Mesenchymal stem cell (in vitro differentiated cells and primary cell): Measurements from ENCODE around the gene BCKDHA.
"Not testable (repeated sequence)": the region's sequence is repeated elsewhere in the genome, so short reads cannot be mapped to it uniquely, and the experiment has no call there.

ENCODE experiments used
- DNase-seq: peaks from one replicate; pipeline ENCODE4 v3.0.0-alpha.2; 2013
- H2AFZ ChIP-seq: one replicate; pipeline ENCODE4 v1.6.1; 2013; ENCODE audit warnings: low read depth, mild to moderate bottlenecking, control low read depth, inconsistent platforms, low read length, moderate library complexity
- H2AK5ac ChIP-seq: 2 replicates; pipeline ENCODE4 v1.6.1; 2013; ENCODE audit warnings: low read length, moderate library complexity, mild to moderate bottlenecking, inconsistent platforms; ENCODE audit not compliant: severe bottlenecking
- H2BK120ac ChIP-seq: one replicate; pipeline ENCODE4 v1.6.1; 2013; ENCODE audit warnings: low read depth, mild to moderate bottlenecking, inconsistent platforms, low read length, moderate library complexity
- H2BK12ac ChIP-seq, 2 experiments: one replicate each; pipeline ENCODE4 v1.6.1; 2013; ENCODE audit warnings: inconsistent platforms in 2 of 2, low read length in 2 of 2, mild to moderate bottlenecking in 2 of 2, moderate library complexity in 2 of 2, control low read depth in 1 of 2
- H2BK15ac ChIP-seq: one replicate; pipeline ENCODE4 v1.6.1; 2013; ENCODE audit warnings: mild to moderate bottlenecking, low read depth, inconsistent platforms; ENCODE audit not compliant: poor library complexity, severe bottlenecking
- H2BK5ac ChIP-seq: 2 replicates; pipeline ENCODE4 v1.6.1; 2013; ENCODE audit warnings: low read depth, mild to moderate bottlenecking, low read length, control low read depth, inconsistent platforms; ENCODE audit not compliant: poor library complexity, severe bottlenecking
- H3K14ac ChIP-seq, 2 experiments: one replicate each; pipeline ENCODE4 v1.6.1; 2013; ENCODE audit warnings: inconsistent platforms in 2 of 2, low read length in 2 of 2, control low read depth in 1 of 2, mild to moderate bottlenecking in 1 of 2, moderate library complexity in 1 of 2
- H3K18ac ChIP-seq, 2 experiments: one replicate each; pipeline ENCODE4 v1.6.1; 2013; ENCODE audit warnings: inconsistent platforms in 2 of 2, low read length in 2 of 2, control low read depth in 1 of 2, low read depth in 1 of 2, mild to moderate bottlenecking in 1 of 2
- H3K23ac ChIP-seq, 2 experiments: one replicate each; pipeline ENCODE4 v1.6.1; 2013; ENCODE audit warnings: inconsistent platforms in 2 of 2, low read length in 2 of 2, mild to moderate bottlenecking in 2 of 2, moderate library complexity in 2 of 2, control low read depth in 1 of 2
- H3K27ac ChIP-seq: 2 replicates; pipeline ENCODE4 v1.5.1; 2013; ENCODE audit warnings: mild to moderate bottlenecking, moderate library complexity, low read length, control low read depth, inconsistent platforms; ENCODE audit not compliant: poor library complexity, severe bottlenecking
- H3K27me3 ChIP-seq, 2 experiments: 2 replicates each; pipeline versions ENCODE4 v1.6.1 to v1.7.0; 2013; ENCODE audit warnings: low read length in 2 of 2, mild to moderate bottlenecking in 2 of 2, moderate library complexity in 2 of 2, control low read depth in 1 of 2, inconsistent platforms in 1 of 2; ENCODE audit not compliant: control insufficient read depth in 1 of 2, insufficient read depth in 1 of 2
- H3K36me3 ChIP-seq, 2 experiments: 2 replicates each; pipeline versions ENCODE4 v1.6.1 to v1.7.0; 2013; ENCODE audit warnings: low read length in 2 of 2, control low read depth in 1 of 2, inconsistent platforms in 1 of 2, low read depth in 1 of 2, mild to moderate bottlenecking in 1 of 2; ENCODE audit not compliant: insufficient read depth in 2 of 2, control insufficient read depth in 1 of 2
- H3K4ac ChIP-seq, 2 experiments: one replicate each; pipeline ENCODE4 v1.6.1; 2013; ENCODE audit warnings: inconsistent platforms in 2 of 2, low read length in 2 of 2, mild to moderate bottlenecking in 2 of 2, moderate library complexity in 2 of 2, control low read depth in 1 of 2, low read depth in 1 of 2
- H3K4me1 ChIP-seq: 2 replicates; pipeline ENCODE4 v1.6.1; 2013; ENCODE audit warnings: low read depth, low read length, control low read depth; ENCODE audit not compliant: control insufficient read depth, insufficient read depth
- H3K4me2 ChIP-seq: 2 replicates; pipeline ENCODE4 v1.6.1; 2013; ENCODE audit warnings: low read length, mild to moderate bottlenecking, inconsistent platforms; ENCODE audit not compliant: poor library complexity, severe bottlenecking
- H3K4me3 ChIP-seq, 2 experiments: 2 replicates each; pipeline versions ENCODE4 v1.5.1 to v1.7.0; 2013; ENCODE audit warnings: low read length in 2 of 2, mild to moderate bottlenecking in 2 of 2, control low read depth in 1 of 2, low read depth in 1 of 2; ENCODE audit not compliant: insufficient read depth in 1 of 2
- H3K79me1 ChIP-seq: replicated peaks from 2 replicates; pipeline ENCODE4 v1.6.1; 2013; ENCODE audit warnings: mild to moderate bottlenecking, control low read depth, low read length, inconsistent platforms; ENCODE audit not compliant: poor library complexity, severe bottlenecking
- H3K9ac ChIP-seq: 2 replicates; pipeline ENCODE4 v1.7.0; 2013; ENCODE audit warnings: mild to moderate bottlenecking, low read length, moderate library complexity
- H3K9me3 ChIP-seq: 2 replicates; pipeline ENCODE4 v1.7.0; 2013; ENCODE audit warnings: mild to moderate bottlenecking, low read length; ENCODE audit not compliant: control insufficient read depth
- H4K8ac ChIP-seq: one replicate; pipeline ENCODE4 v1.6.1; 2013; ENCODE audit warnings: inconsistent platforms, mild to moderate bottlenecking, low read length, moderate library complexity
- H4K91ac ChIP-seq: one replicate; pipeline ENCODE4 v1.6.1; 2013; ENCODE audit warnings: mild to moderate bottlenecking, low read length, inconsistent platforms
- WGBS: methylation state at CpG from one replicate; pipeline ENCODE4 v1.1.7; 2013; ENCODE audit warnings: mixed read lengths; 5-methylcytosine and 5-hydroxymethylcytosine counted together

The BCKDHA gene

DNA sequence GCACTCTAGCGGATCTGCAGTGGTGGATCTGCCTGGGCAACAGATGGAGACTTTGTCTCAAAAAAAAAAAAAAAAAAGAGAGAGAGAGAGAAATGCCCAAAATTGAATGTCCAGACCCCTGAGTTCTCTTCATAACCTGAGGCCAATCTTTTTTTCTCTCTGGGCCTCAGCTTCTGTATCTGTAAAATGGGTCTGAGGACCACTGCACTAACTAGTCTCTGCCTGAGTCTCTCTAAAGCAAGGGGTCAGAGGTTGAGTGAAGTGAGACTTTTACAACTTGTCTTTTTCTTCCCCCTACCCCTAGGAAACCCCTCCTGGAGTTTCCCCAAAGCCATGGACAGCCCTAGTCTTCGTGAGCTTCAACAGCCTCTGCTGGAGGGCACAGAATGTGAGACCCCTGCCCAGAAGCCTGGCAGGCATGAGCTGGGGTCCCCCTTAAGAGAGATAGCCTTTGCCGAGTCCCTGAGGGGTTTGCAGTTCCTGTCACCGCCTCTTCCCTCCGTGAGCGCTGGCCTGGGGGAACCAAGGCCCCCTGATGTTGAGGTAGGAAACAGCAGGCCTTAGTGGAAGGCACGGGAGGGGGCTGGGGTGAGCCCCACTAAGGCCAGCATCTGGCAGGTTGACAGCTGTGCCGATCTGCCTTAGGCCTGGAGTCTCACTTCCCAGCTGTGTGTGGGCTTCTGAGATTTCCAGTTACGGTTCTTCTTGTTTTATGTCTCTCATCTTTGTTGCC lies 19.5 kb upstream of the BCKDHA start:
- Histone ChIP-seq H3K4ac (no peak overlapping the region), H4K8ac (peak overlapping the region; percentile 8), H3K23ac (no peak overlapping the region), H3K79me1 (peaks cover 16% of the 10 kb centered on the region), H3K4me3 (no peak overlapping the region), H3K4me2 (no peak overlapping the region), H3K27ac (peak overlapping the region; percentile 30), H2BK5ac (no peak overlapping the region), H4K91ac (no peak overlapping the region), H3K36me3 (peaks cover 6% of the 10 kb centered on the region in 2 experiments), H2BK15ac (no peak overlapping the region), H3K18ac (peak overlapping the region in 1 of 2 experiments; percentile 30), H2AFZ (no peak overlapping the region), H3K14ac (no peak overlapping the region), H2BK120ac (no peak overlapping the region), H3K9ac (no peak overlapping the region), H3K27me3 (no peaks in the 10 kb centered on the region), H2BK12ac (no peak overlapping the region), H2AK5ac (no peak overlapping the region), H3K4me1 (peaks cover 28% of the 10 kb centered on the region), H3K9me3 (no peaks in the 10 kb centered on the region)
- 47% methylated on average over 9 of the region's 9 CpGs for WGBS
- DNase-seq: peak; percentile 54

DNA sequence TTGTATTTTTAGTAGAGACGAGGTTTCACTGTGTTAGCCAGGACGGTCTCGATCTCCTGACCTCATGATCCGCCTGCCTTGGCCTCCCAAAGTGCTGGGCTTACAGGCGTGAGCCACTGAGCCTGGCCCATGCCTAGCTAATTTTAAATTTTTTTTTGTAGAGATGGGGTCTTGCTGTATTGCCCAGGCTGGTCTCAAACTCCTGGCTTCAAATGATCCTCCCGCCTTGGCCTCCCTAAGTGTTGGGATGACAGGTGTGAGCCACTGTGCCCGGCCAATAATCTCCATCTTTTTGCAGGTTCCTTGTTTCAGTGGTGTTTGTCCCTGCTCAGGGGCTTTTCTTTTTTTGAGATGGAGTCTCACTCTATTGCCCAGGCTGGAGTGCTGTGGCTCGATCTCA lies 16.1 kb upstream of the BCKDHA start:
- peaks cover 18% of the 10 kb centered on the region for H3K4me1 ChIP-seq
- H2AK5ac ChIP-seq, H3K9me3 ChIP-seq, H2BK5ac ChIP-seq, H2BK15ac ChIP-seq, H3K4me2 ChIP-seq, H3K4me3 ChIP-seq, H4K8ac ChIP-seq, H3K23ac ChIP-seq, H3K27me3 ChIP-seq, H3K9ac ChIP-seq, H3K14ac ChIP-seq, H2BK12ac ChIP-seq, H3K18ac ChIP-seq, H2AFZ ChIP-seq, DNase-seq, H3K79me1 ChIP-seq, H2BK120ac ChIP-seq, H4K91ac ChIP-seq, H3K4ac ChIP-seq, H3K27ac ChIP-seq: not testable (repeated sequence)
- over 99% methylated on average over 8 of the region's 8 CpGs for WGBS
- peaks cover 14 to 22% of the 10 kb centered on the region in 2 experiments for H3K36me3 ChIP-seq

DNA sequence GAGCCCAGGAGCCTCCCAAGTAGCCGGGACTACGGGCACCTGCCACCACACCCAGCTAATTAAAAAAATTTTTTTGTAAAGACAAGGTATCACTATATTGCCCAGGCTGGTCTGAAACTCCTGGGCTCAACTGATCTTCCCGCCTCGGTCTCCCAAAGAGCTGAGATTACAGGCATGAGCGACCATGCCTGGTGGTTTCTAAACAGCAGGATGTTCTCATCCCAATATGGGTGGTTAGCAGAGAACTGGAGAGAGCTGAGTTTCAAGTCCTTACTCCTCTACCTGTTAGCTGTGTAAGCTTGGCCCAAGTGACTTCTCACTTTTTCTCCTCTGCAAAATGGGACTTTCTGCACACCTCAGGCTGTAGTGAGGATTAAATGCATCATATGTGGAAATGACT lies 13.3 kb upstream of the BCKDHA start:
- Histone ChIP-seq H3K18ac (no peak overlapping the region), H2BK120ac (no peak overlapping the region), H3K9ac (no peak overlapping the region), H2BK12ac (no peak overlapping the region), H3K23ac (no peak overlapping the region), H3K79me1 (peaks cover 1% of the 10 kb centered on the region), H3K4me3 (no peak overlapping the region), H3K27ac (no peak overlapping the region), H4K91ac (no peak overlapping the region), H3K36me3 (peaks cover 32 to 34% of the 10 kb centered on the region in 2 experiments), H3K27me3 (no peaks in the 10 kb centered on the region), H2BK5ac (no peak overlapping the region), H3K14ac (no peak overlapping the region), H2AK5ac (no peak overlapping the region), H3K4me1 (peaks cover 8% of the 10 kb centered on the region), H4K8ac (no peak overlapping the region), H3K9me3 (no peaks in the 10 kb centered on the region), H3K4ac (no peak overlapping the region), H3K4me2 (no peak overlapping the region), H2AFZ (no peak overlapping the region), H2BK15ac (no peak overlapping the region)
- no peak for DNase-seq
- WGBS: 96% methylated on average over 5 of the region's 5 CpGs

DNA sequence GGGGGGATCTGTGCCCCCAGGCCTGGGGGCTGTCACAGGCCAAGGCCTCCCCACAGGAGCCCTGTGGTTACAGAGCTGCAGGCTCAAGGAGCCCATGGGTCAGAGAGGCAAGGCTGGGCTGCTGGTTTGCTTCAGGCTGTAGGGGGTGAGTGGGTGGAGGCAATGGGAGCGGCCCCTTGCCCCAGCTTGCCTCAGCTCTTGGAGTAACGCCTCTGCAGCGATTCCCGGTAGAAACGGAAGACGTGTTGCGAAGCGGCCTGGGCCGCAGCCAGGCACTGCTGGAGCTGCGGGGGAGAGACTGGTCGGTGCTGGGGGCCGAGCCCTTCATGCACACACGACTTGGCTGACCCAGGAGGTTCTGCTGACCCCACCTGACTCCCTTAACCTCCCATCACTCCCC lies 11.2 kb upstream of the BCKDHA start:
- Histone ChIP-seq H3K79me1 (peaks cover 1% of the 10 kb centered on the region), H3K9me3 (no peaks in the 10 kb centered on the region), H2BK120ac (no peak overlapping the region), H4K8ac (no peak overlapping the region), H2AK5ac (no peak overlapping the region), H3K27ac (no peak overlapping the region), H2BK5ac (no peak overlapping the region), H4K91ac (no peak overlapping the region), H3K23ac (no peak overlapping the region), H3K4me1 (peaks cover 6% of the 10 kb centered on the region), H3K27me3 (no peaks in the 10 kb centered on the region), H3K14ac (no peak overlapping the region), H3K4ac (no peak overlapping the region), H3K4me2 (no peak overlapping the region), H3K18ac (no peak overlapping the region), H2BK12ac (peak overlapping the region in 1 of 2 experiments; percentile 14), H3K36me3 (peaks cover 51 to 53% of the 10 kb centered on the region in 2 experiments), H2BK15ac (no peak overlapping the region), H3K4me3 (no peak overlapping the region), H3K9ac (no peak overlapping the region), H2AFZ (no peak overlapping the region)
- WGBS: 95% methylated on average over 10 of the region's 13 CpGs
- DNase-seq: no peak
